ENCODE data around the gene STK40. TPM values are rescaled to one million over a fixed set of nuclear protein-coding genes. Genes with fewer than 3 reads are reported as not detected.
A peak's percentile ranks its signal among the peaks of the same experiment; 100 is the strongest.

Gene STK40
- total RNA-seq, 1 donor from 2014 or later, result 41.3 TPM

DNA sequence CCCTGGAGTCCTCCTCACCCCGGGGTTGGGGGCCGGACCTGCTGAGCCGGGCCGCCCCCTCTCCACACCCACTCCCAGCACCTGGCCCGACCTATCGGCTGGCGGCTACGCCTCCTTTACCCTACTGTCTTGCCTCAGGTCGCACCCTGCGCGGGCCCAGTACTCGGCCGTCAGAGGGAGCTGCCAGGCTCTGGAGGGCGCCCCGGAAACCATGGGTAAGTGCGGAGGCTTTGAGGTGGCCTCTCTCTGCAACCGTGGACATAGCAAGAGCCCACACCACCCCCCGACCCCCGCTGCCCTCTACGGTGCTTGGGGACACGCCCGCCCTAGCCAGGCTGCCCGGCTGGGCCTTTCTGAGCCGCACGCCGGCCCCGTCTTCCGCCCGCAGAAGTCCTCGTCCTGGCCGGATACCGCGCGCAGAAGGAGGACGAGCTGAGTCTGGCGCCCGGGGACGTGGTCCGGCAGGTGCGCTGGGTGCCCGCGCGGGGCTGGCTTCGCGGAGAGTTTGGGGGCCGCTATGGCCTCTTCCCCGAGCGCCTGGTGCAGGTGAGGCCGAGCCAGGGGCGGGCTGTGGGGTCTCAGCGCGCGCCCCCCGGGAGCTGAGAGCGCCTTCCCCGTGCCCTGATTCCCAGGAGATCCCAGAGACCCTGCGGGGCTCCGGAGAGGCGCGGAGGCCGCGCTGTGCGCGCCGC, 79.4 kb downstream of the STK40 start, which contains the start of gene SH3D21:
Gene SH3D21, plus strand, starts transcription at position 159 of the 692 bp plus-strand sequence. Its CDS starts 53 bp downstream, at position 212.
- peak; percentile 46 for DNase-seq (ENCODE audit: low spot score)
- peak within 1 kb of the TSS; percentile 95 for H3K27ac Mint-ChIP-seq
- H3K9me3 Mint-ChIP-seq, result no peaks in the 10 kb centered on the region
- H3K4me3 Mint-ChIP-seq (ENCODE audit: low read depth), result peak within 1 kb of the TSS; percentile 99
- intact Hi-C loops (cut with micrococcal nuclease), result loop anchor here (1.0 to 10.0 kb wide), 6 partner anchors 17 to 362 kb away; partner anchors contain the start of genes EVA1B, STK40, THRAP3 and TRAPPC3
- peaks cover 54% of the 10 kb centered on the region for H3K36me3 Mint-ChIP-seq (ENCODE audit: low read depth)
- H3K27me3 Mint-ChIP-seq (ENCODE audit: low read depth), result no peaks in the 10 kb centered on the region
- H3K4me1 Mint-ChIP-seq (ENCODE audit: low read depth), result peaks cover 37% of the 10 kb centered on the region

DNA sequence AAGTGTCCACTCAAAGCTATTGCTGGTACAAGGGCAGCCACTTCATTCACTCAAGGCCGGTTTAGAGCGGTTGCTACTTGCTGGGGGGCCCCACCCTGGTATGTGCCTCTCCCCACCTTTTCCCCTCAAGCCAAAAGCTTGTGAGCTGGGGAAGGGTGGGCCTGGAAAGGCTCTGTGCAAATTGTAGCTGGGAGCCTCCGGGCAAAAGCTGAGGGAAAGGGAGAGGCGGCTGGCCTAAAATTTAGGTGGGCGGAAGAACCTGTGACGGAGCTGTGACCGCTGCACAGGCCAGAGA, 79.9 kb downstream of the STK40 start:
- Mint-ChIP-seq H3K36me3 (ENCODE audit: low read depth) (peaks cover 59% of the 10 kb centered on the region), H3K4me1 (ENCODE audit: low read depth) (peaks cover 41% of the 10 kb centered on the region), H3K27me3 (ENCODE audit: low read depth) (no peaks in the 10 kb centered on the region), H3K27ac (peak overlapping the region; percentile 73), H3K4me3 (ENCODE audit: low read depth) (peak overlapping the region; percentile 61), H3K9me3 (no peaks in the 10 kb centered on the region)
- intact Hi-C loops (cut with micrococcal nuclease), result loop anchor here (1.0 to 10.0 kb wide), 6 partner anchors 17 to 361 kb away; partner anchors contain the start of genes EVA1B, STK40, THRAP3 and TRAPPC3
- DNase-seq (ENCODE audit: low spot score), result no peak

DNA sequence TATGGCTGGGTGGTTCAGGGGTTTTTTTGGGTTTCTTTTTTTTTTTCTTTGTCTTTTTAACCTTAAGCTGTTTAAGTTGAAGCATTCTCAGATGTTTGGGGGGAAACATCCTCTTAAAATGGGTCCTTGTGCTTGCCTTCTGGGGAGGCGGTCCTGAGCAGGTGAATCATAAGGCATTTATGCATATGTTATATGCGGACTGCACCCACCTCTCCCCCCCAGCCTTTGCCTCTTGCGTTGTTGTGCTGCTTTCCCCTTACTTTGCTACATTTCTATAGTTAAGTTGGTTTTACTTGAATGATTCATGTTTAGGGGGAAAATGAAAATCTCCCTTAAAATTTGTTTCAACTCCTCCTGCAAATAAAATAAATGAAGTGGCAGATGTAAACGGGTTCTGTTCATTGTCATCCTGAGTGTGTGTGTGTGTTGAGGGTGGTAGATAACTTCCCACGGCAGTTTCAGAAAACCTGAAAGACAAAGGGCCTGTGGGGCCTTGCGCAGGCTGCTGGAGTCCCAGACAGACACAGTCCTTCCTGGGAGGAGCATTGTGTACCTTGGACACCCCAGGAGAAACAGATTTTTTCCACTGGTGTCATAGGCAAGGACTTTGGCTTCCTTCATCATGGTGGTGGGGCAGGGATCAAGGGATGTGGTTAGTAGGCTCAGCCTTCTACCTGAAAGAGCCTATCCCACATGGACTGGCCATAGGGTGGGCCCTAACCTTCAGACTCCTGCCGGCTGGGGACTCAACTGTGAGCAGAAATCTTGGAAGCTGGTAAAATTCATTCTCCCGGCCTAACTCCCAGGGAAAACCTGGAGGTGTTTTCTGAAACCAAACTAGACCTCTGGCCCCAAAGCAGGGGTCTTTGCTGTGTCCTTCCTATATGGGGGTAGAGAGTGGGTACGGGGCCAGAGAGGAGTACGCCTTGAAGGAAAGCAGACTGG, 80.5 kb downstream of the STK40 start:
- peaks cover 62% of the 10 kb centered on the region for H3K36me3 Mint-ChIP-seq (ENCODE audit: low read depth)

DNA sequence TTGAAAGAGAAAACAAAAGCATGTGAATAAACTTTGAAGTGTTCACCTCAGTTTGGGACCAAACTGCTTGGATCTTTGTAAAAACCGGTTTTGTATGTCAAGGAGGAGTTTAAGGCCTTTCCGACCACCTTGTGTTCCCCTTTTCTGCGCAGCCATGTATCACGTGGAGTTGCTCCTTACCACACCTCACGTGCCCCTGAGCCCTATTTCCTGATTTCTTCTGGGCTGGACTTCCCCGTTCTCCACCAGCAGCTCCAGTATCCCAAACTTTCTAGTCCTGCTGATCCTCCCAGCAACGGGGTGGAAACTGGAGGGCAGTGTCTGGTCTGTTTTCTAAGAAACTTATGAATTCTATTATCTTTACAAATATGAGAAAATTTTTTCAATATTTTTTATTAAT, 81.2 kb downstream of the STK40 start:
- no peaks in the 10 kb centered on the region for H3K9me3 Mint-ChIP-seq
- H3K36me3 Mint-ChIP-seq (ENCODE audit: low read depth), result peaks cover 67% of the 10 kb centered on the region
- no peak overlapping the region for H3K27ac Mint-ChIP-seq
- H3K4me3 Mint-ChIP-seq (ENCODE audit: low read depth), result no peak overlapping the region
- intact Hi-C loops (cut with micrococcal nuclease), result loop anchor here (10.0 kb wide), 1 partner anchor 360 kb away; no protein-coding TSS in a partner anchor
- no peak for DNase-seq (ENCODE audit: low spot score)
- H3K27me3 Mint-ChIP-seq (ENCODE audit: low read depth), result no peaks in the 10 kb centered on the region
- H3K4me1 Mint-ChIP-seq (ENCODE audit: low read depth), result peaks cover 47% of the 10 kb centered on the region

More for the DNA sequence above, 80.5 kb downstream of the STK40 start:
- H3K9me3 Mint-ChIP-seq, result no peaks in the 10 kb centered on the region
- intact Hi-C loops (cut with micrococcal nuclease), result loop anchor here (5.0 to 10.0 kb wide), 2 partner anchors 82 to 360 kb away; partner anchors contain the start of gene STK40
- no peaks in the 10 kb centered on the region for H3K27me3 Mint-ChIP-seq (ENCODE audit: low read depth)
- peak overlapping the region; percentile 61 for H3K4me3 Mint-ChIP-seq (ENCODE audit: low read depth)
- peak overlapping the region; percentile 89 for H3K27ac Mint-ChIP-seq
- H3K4me1 Mint-ChIP-seq (ENCODE audit: low read depth), result peaks cover 43% of the 10 kb centered on the region
- no peak for DNase-seq (ENCODE audit: low spot score)

DNA sequence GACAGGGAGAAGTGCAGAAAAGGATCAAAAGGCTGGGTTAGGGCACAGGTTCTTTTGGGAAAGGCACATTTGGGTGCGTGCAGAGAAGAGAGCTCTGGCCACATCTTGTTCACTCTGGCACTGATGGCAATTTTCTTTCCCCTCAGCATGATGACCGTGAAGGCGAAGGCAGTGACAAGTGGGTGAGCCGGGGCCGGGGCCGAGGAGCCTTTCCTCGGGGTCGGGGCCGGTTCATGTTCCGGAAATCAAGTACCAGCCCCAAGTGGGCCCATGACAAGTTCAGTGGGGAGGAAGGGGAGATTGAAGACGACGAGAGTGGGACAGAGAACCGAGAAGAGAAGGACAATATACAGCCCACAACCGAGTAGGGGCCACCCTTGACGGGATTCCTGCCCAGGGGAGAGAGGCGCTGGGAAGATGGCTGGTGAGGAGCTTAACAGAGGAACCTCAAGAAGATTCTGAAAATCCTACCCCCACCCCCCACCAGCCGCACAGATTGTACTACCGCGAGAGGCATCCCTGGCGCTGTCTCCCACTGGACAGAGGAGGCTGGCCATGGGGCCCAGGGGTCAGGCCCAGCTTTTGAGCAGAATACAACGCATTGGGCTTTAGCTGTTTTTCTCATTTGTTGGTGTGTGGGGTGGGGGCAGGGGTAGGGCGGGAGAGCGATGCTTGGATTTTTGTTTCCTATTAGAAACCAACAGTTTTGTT, 81.9 kb downstream of the STK40 start:
- Mint-ChIP-seq H3K9me3 (no peaks in the 10 kb centered on the region), H3K36me3 (ENCODE audit: low read depth) (peaks cover 63% of the 10 kb centered on the region), H3K27ac (peak overlapping the region; percentile 9), H3K4me3 (ENCODE audit: low read depth) (no peak overlapping the region), H3K27me3 (ENCODE audit: low read depth) (no peaks in the 10 kb centered on the region), H3K4me1 (ENCODE audit: low read depth) (peaks cover 44% of the 10 kb centered on the region)
- intact Hi-C loops (cut with micrococcal nuclease), result loop anchor here (10.0 kb wide), 1 partner anchor 359 kb away; no protein-coding TSS in a partner anchor
- DNase-seq (ENCODE audit: low spot score), result no peak

DNA sequence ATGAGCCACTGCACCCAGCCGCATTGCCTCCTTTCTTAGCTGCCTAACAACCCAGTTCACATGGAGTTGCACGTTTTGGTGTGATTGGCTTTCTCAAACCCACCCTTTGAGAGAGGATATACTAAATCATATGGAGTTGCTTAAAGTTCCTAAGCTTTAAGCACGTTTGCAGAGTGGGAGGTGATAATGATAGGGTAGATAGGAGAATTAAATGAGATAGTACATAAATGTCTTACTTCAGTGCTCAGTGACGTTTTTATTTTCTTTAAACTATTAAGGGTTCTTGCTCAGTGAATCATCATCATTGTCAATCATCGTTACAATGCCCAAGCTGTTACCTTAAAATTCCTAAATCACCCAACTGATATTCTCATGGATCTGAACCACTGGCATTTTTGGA, 82.5 kb downstream of the STK40 start:
- Mint-ChIP-seq H3K4me3 (ENCODE audit: low read depth) (no peak overlapping the region), H3K27ac (no peak overlapping the region), H3K9me3 (no peaks in the 10 kb centered on the region), H3K4me1 (ENCODE audit: low read depth) (peaks cover 44% of the 10 kb centered on the region), H3K36me3 (ENCODE audit: low read depth) (peaks cover 61% of the 10 kb centered on the region), H3K27me3 (ENCODE audit: low read depth) (no peaks in the 10 kb centered on the region)
- no peak for DNase-seq (ENCODE audit: low spot score)
- intact Hi-C loops (cut with micrococcal nuclease), result loop anchor here (10.0 kb wide), 1 partner anchor 358 kb away; no protein-coding TSS in a partner anchor

DNA sequence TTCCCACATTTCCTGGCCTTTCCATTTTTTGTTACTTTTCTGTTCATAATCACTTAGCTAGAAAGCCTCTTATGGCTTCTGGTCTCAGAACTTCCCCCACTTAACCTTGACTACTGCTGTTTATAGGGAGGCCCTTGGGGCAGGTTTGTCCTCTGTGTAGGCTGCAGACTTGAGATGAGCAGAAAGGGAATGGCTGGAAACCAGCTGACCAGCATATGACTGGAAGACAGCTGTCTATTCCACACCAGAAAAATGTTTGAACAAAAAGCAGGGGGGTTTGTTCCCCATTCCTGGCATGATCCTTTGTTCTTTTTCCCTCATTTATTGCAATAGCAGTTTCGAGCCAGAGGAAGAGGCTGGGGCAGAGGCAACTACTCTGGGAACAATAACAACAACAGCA, 84.5 kb downstream of the STK40 start:
- H3K27ac Mint-ChIP-seq, result peak overlapping the region; percentile 25
- DNase-seq (ENCODE audit: low spot score), result no peak
- no peak overlapping the region for H3K4me3 Mint-ChIP-seq (ENCODE audit: low read depth)
- H3K9me3 Mint-ChIP-seq, result no peaks in the 10 kb centered on the region
- intact Hi-C loops (cut with micrococcal nuclease), result loop anchor here (10.0 kb wide), 1 partner anchor 356 kb away; no protein-coding TSS in a partner anchor
- H3K4me1 Mint-ChIP-seq (ENCODE audit: low read depth), result peaks cover 36% of the 10 kb centered on the region
- peaks cover 67% of the 10 kb centered on the region for H3K36me3 Mint-ChIP-seq (ENCODE audit: low read depth)
- H3K27me3 Mint-ChIP-seq (ENCODE audit: low read depth), result no peaks in the 10 kb centered on the region

DNA sequence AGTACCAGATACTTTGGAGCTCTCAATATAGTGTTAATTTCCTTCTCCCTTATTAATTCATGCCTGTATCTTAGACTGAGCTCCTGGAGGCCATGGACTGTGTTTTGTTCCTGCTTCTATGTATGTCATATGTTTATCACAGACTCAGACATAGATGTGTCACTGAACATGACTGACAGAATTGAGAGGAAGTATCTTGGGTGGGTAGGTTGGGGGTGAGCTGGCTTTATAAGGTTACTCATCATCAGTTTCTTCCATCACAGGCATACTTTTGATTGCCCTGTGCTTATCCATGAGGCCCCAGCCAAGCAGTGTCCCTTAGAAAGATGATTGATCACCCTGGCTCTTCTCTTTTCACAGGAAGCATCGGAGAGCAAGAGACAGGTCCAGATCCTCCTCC, 85.2 kb downstream of the STK40 start:
- Mint-ChIP-seq H3K36me3 (ENCODE audit: low read depth) (peaks cover 73% of the 10 kb centered on the region), H3K4me3 (ENCODE audit: low read depth) (no peak overlapping the region), H3K27me3 (ENCODE audit: low read depth) (no peaks in the 10 kb centered on the region), H3K9me3 (no peaks in the 10 kb centered on the region), H3K27ac (peak overlapping the region; percentile 66), H3K4me1 (ENCODE audit: low read depth) (peaks cover 34% of the 10 kb centered on the region)
- intact Hi-C loops (cut with micrococcal nuclease), result loop anchor here (1.0 to 10.0 kb wide), 2 partner anchors 76 to 356 kb away; partner anchors contain the start of gene THRAP3
- no peak for DNase-seq (ENCODE audit: low spot score)

DNA sequence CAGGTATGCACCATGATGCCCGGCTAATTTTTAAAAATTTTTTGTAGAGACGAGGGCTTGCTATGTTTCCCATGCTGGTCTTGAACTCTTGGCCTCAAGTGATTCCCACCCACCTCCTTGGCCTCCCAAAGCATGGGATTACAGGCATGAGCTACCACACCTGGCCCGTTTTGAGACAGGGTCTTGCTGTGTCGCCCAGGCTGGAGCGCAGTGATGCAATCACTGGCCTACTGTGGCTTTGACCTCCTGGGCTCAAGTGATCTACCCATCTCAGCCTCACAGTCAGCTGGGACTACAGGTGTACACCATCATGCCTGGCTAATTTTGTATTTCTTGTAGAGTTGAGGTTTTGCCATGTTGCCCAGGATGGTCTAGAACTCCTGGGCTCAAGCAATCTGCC, 87.1 kb downstream of the STK40 start:
- peaks cover 23% of the 10 kb centered on the region for H3K4me1 Mint-ChIP-seq (ENCODE audit: low read depth)
- H3K4me3 Mint-ChIP-seq (ENCODE audit: low read depth), result no peak overlapping the region
- H3K36me3 Mint-ChIP-seq (ENCODE audit: low read depth), result peaks cover 73% of the 10 kb centered on the region
- H3K9me3 Mint-ChIP-seq, result no peaks in the 10 kb centered on the region
- DNase-seq (ENCODE audit: low spot score), result no peak
- no peak overlapping the region for H3K27ac Mint-ChIP-seq
- no peaks in the 10 kb centered on the region for H3K27me3 Mint-ChIP-seq (ENCODE audit: low read depth)
- intact Hi-C loops (cut with micrococcal nuclease), result no loop called here

DNA sequence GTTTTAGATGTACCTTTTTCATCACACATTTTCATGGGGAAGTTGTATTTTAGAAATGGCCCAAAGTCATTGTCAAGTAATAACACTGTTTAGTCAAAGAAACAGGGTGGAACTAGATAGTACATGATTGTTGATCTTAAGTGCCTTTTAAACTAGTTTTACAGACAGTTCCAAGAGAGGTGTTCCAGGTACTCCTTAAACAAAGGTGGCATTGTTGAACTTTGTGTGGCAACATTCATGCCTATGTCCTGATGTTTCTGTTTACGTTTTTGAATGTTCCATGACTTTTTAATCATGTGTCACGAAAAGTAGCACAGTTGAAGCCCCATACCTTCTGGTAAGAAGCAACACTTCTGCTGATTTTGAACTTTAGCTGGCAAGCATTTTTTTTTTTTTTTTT, 88.7 kb downstream of the STK40 start:
- H3K27ac Mint-ChIP-seq, result no peak overlapping the region
- DNase-seq (ENCODE audit: low spot score), result no peak
- H3K27me3 Mint-ChIP-seq (ENCODE audit: low read depth), result no peaks in the 10 kb centered on the region
- intact Hi-C loops (cut with micrococcal nuclease), result no loop called here
- peaks cover 15% of the 10 kb centered on the region for H3K4me1 Mint-ChIP-seq (ENCODE audit: low read depth)
- no peaks in the 10 kb centered on the region for H3K9me3 Mint-ChIP-seq
- no peak overlapping the region for H3K4me3 Mint-ChIP-seq (ENCODE audit: low read depth)
- peaks cover 72% of the 10 kb centered on the region for H3K36me3 Mint-ChIP-seq (ENCODE audit: low read depth)

DNA sequence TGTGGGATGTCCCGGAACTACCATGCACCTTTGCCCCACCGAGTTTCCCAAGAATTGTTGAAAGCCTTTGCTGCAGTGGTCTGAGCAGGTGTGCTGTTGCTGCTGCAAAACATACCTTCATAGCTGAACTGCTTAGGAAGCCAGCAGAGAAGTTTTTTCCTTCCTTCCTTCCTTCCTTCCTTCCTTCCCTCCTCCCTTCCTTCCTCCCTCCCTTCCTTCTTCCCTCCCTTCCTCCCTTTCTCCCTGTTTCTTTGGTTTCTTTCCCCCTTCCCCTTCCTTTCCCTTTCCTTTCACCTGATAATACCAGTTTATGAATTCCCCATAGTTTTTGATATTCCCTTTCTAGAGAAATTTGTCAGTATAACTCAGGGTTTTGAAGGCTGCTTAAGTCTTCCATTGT, 90.3 kb downstream of the STK40 start:
- peaks cover 72% of the 10 kb centered on the region for H3K36me3 Mint-ChIP-seq (ENCODE audit: low read depth)
- no peaks in the 10 kb centered on the region for H3K27me3 Mint-ChIP-seq (ENCODE audit: low read depth)

More for the DNA sequence above, 90.3 kb downstream of the STK40 start:
- no peak overlapping the region for H3K4me3 Mint-ChIP-seq (ENCODE audit: low read depth)
- intact Hi-C loops (cut with micrococcal nuclease), result no loop called here
- peak overlapping the region; percentile 14 for H3K27ac Mint-ChIP-seq
- peaks cover 7% of the 10 kb centered on the region for H3K4me1 Mint-ChIP-seq (ENCODE audit: low read depth)
- no peak for DNase-seq (ENCODE audit: low spot score)
- H3K9me3 Mint-ChIP-seq, result no peaks in the 10 kb centered on the region
